MM.1S (cell line): ENCODE data around the gene ATL1.

Experiments
- EZH2phosphoT487 ChIP-seq: fragments of 300-600 bp; sonication (generic); IDR thresholded peaks from 2 replicates; pipeline ENCODE4 v1.6.1; 2018; ENCODE audit warnings: antibody characterized with exemption, low read length
- TF ChIP-seq, protein P1 (sequence below): fragments of 300-600 bp; sonication (generic); IDR thresholded peaks from 2 replicates; pipeline ENCODE4 v1.5.1; 2016; ENCODE audit warnings: antibody characterized with exemption, low read length, mixed read lengths

DNA sequence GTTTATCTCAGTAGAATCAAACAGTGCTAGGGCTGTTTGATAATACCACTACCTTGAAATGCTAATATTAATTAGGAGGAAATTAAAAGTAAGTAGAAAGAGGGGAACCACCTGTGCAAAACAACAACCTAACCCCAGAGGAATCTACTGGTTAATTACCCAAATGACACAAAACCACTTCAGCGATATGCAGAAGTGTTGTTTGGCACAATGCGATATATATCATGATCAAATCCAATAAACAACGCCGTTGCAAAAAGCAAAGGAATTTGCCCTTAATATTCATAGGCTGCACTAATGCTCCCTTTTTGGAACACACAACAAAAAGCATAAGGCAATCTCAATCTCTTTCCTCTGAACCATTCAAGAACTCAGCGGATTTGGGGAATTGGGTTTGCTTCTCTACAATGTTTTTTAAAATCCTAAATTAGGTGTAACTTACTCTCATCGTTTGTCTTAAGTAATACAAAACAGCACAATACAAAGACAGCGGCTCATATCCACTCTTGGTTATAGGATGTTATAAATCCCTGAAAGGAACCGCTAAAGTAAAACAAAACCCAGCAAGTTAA lies 29.1 kb upstream of the ATL1 start:
- TF ChIP-seq, protein P1, sequence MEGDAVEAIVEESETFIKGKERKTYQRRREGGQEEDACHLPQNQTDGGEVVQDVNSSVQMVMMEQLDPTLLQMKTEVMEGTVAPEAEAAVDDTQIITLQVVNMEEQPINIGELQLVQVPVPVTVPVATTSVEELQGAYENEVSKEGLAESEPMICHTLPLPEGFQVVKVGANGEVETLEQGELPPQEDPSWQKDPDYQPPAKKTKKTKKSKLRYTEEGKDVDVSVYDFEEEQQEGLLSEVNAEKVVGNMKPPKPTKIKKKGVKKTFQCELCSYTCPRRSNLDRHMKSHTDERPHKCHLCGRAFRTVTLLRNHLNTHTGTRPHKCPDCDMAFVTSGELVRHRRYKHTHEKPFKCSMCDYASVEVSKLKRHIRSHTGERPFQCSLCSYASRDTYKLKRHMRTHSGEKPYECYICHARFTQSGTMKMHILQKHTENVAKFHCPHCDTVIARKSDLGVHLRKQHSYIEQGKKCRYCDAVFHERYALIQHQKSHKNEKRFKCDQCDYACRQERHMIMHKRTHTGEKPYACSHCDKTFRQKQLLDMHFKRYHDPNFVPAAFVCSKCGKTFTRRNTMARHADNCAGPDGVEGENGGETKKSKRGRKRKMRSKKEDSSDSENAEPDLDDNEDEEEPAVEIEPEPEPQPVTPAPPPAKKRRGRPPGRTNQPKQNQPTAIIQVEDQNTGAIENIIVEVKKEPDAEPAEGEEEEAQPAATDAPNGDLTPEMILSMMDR: no peak
- no peak for TF ChIP-seq EZH2phosphoT487
